Bronchial epithelial cell (primary cell): ENCODE measurements around the gene MMAA. TPM values are rescaled to one million over a fixed set of nuclear protein-coding genes. Genes with fewer than 3 reads are reported as not detected.
"Not testable (repeated sequence)": the region's sequence is repeated elsewhere in the genome, so short reads cannot be mapped to it uniquely, and the experiment has no call there.

Experiments
- DNase-seq: peaks from one replicate; pipeline ENCODE4 v3.0.0-alpha.2; 2010; ENCODE audit warnings: low read depth
- FAIRE-seq: peaks from 2 replicates; lab custom pipeline; 2011; peaks lifted over from hg19 to GRCh38; lab: Jason Lieb, UNC
- H3K27me3 ChIP-seq: 2 replicates; pipeline ENCODE4 v1.5.1; 2011; ENCODE audit warnings: low read length; ENCODE audit not compliant: control insufficient read depth, insufficient read depth
- H3K36me3 ChIP-seq: 2 replicates; pipeline ENCODE4 v1.5.1; 2011; ENCODE audit warnings: low read length; ENCODE audit not compliant: control insufficient read depth, insufficient read depth
- H3K4me3 ChIP-seq: 2 replicates; pipeline ENCODE4 v1.5.1; 2011; ENCODE audit warnings: mild to moderate bottlenecking, low read depth, low read length, control low read depth
- total RNA-seq: library from RNA; depleted of rRNA; stranded (reverse); fragments of >200 nt; gene quantifications from 2 replicates; pipeline ENCODE4 v1.2.1, GENCODE V29; 2014
- TF ChIP-seq, protein P1 (sequence below): IDR thresholded peaks from 2 replicates; pipeline ENCODE4 v1.5.1; 2011; ENCODE audit warnings: mild to moderate bottlenecking, moderate library complexity, low read length, control low read depth, inconsistent platforms; ENCODE audit not compliant: insufficient read depth, severe bottlenecking

MMAA gene
- total RNA-seq, result 2.6 and 4.9 TPM in 2 replicates

GRCh38 chr4:145618932-145619638 is at the start of gene MMAA:
Gene MMAA (plus strand): TSS chr4:145619385. CDS start chr4:145639140, 19,755 bp downstream.
- peak; percentile 75 for DNase-seq

GRCh38 chr4:145574546-145574945 is 44.6 kb upstream of the MMAA start:
- not testable (repeated sequence) for FAIRE-seq, H3K36me3 ChIP-seq, H3K27me3 ChIP-seq

More at GRCh38 chr4:145618932-145619638, at the start of gene MMAA:
- TF ChIP-seq, protein P1, sequence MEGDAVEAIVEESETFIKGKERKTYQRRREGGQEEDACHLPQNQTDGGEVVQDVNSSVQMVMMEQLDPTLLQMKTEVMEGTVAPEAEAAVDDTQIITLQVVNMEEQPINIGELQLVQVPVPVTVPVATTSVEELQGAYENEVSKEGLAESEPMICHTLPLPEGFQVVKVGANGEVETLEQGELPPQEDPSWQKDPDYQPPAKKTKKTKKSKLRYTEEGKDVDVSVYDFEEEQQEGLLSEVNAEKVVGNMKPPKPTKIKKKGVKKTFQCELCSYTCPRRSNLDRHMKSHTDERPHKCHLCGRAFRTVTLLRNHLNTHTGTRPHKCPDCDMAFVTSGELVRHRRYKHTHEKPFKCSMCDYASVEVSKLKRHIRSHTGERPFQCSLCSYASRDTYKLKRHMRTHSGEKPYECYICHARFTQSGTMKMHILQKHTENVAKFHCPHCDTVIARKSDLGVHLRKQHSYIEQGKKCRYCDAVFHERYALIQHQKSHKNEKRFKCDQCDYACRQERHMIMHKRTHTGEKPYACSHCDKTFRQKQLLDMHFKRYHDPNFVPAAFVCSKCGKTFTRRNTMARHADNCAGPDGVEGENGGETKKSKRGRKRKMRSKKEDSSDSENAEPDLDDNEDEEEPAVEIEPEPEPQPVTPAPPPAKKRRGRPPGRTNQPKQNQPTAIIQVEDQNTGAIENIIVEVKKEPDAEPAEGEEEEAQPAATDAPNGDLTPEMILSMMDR, result peak; percentile 57
- H3K36me3 ChIP-seq, result no peaks in the 10 kb centered on the region
- H3K27me3 ChIP-seq, result no peaks in the 10 kb centered on the region
- peak within 1 kb of the TSS; percentile 80 for H3K4me3 ChIP-seq
- no peak for FAIRE-seq

DNA sequence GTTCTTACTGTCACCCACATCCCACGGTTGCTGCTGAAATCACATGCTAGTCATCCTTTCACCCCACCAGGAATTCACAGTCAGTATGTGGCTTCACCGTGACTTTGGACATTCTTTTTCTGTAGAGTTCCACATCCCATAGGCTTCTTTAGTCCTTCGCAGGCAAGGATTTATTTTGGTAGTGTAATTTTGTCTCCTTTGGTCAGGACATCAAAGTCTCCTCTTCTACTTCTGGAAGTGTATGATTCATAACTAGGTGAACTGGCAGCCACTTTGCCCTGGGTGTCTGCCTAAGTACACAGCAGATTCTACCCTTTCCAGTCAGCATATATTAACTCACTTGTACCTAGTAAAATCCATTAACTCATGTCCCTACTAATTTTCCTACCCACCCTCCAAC is 38.3 kb upstream of the MMAA start:
- DNase-seq (peak; percentile 35), FAIRE-seq (no peak)
- Histone ChIP-seq H3K36me3 (no peaks in the 10 kb centered on the region), H3K27me3 (no peaks in the 10 kb centered on the region), H3K4me3 (no peak overlapping the region)
- TF ChIP-seq, protein P1, result no peak

More at GRCh38 chr4:145574546-145574945, 44.6 kb upstream of the MMAA start:
- not testable (repeated sequence) for H3K4me3 ChIP-seq, DNase-seq

DNA sequence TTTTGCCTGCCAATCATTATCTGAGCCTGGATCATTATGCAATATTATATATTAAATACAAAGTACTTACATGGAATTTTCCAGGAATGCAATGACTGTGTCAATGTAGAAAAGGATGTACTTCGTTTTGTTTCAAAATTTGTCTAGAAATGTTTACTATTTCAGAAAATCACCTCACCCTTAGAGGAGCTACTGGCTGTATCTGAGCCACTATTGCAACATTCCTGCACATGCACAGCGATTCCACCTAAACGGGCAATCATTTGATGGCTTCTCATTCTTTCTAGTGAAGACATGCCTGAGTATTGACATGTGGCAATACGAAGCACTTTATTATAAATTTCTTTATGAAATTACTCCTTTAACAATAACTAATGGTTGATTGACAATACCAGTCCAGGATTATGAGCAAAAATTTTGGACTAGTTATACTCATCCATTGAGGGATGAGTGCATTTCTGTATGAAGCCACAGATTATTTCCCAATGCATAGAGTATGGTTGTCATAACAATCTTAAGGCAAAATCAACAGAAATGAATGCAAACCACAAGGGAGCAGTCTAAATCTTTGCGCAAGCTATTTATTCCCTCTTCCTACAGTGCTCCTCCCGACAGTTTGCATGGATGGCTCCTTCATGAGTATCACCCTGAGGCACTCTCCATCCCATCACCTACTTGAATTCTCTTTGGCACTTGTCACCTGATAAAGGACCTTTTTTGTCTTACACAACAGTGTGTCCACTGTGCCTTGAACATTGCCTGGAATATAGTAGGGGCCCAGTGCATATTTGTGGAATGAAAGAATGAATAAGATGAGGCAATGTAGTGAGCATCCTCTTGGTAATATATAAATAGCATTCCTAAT is 35.8 kb upstream of the MMAA start:
- no peak for FAIRE-seq
- no peaks in the 10 kb centered on the region for H3K27me3 ChIP-seq
- no peaks in the 10 kb centered on the region for H3K36me3 ChIP-seq
- TF ChIP-seq, protein P1, result no peak
- no peak for DNase-seq
- H3K4me3 ChIP-seq, result no peak overlapping the region

- FAIRE-seq, result no peak
- DNase-seq, result no peak
- Histone ChIP-seq H3K36me3 (no peaks in the 10 kb centered on the region), H3K27me3 (no peaks in the 10 kb centered on the region), H3K4me3 (no peak overlapping the region)
- TF ChIP-seq, protein P1, result no peak
Measured at GRCh38 chr4:145587088-145587754, 32.0 kb upstream of the MMAA start.

- H3K27me3 ChIP-seq, FAIRE-seq, H3K36me3 ChIP-seq, DNase-seq, H3K4me3 ChIP-seq: not testable (repeated sequence)
Measured at GRCh38 chr4:145589381-145589780, 29.8 kb upstream of the MMAA start.
